ENCODE measurements around the gene CSNK1D. TPM values are rescaled to one million over a fixed set of nuclear protein-coding genes. Genes with fewer than 3 reads are reported as not detected.

CSNK1D gene
- total RNA-seq, 1 experiment from 2014 or later, result 111 TPM

GRCh38 chr17:82273327-82274133, at the start of gene CSNK1D (continued):
- TF ChIP-seq ETV6 (CRISPR knock-in tag; IDR thresholded peaks at IDR 0.05), result peak; percentile 73; the same call in 1 of the 2 replicates
- no peak for TF ChIP-seq NFATC4 (CRISPR knock-in tag; IDR thresholded peaks at IDR 0.05)
- no peak for TF ChIP-seq E2F4 (CRISPR knock-in tag; IDR thresholded peaks at IDR 0.05; ENCODE audit: borderline replicate concordance, low read depth)
- TF ChIP-seq GABPB1 (CRISPR knock-in tag; IDR thresholded peaks at IDR 0.05), result peak; percentile 60; the same call in 1 of the 2 replicates
- TF ChIP-seq NR3C1 (CRISPR knock-in tag; conservative IDR thresholded peaks at IDR 0.05; ENCODE audit: low read depth), result no peak
- no peak for TF ChIP-seq NFE2L1 (CRISPR knock-in tag; IDR thresholded peaks at IDR 0.05)
- TF ChIP-seq TP53 (CRISPR knock-in tag; IDR thresholded peaks at IDR 0.05), result peak; percentile 57; the same call in 1 of the 2 replicates
- no peak for TF ChIP-seq ZNF512 (CRISPR knock-in tag; IDR thresholded peaks at IDR 0.05; ENCODE audit: borderline replicate concordance)
- TF ChIP-seq E2F1 (CRISPR knock-in tag; IDR thresholded peaks at IDR 0.05), result no peak
- TF ChIP-seq USF2 (CRISPR knock-in tag; IDR thresholded peaks at IDR 0.05), result 0 out of 2 replicates have a peak, but pooled peaks have one; percentile 25

- CTCF ChIA-PET, result interaction anchor here (1.0 to 1.6 kb wide), 3 partner anchors 20 to 86 kb away, joined by 3 to 6 read pairs (median 3); no protein-coding TSS in a partner anchor
- Mint-ChIP-seq H3K27ac (no peak overlapping the region), H3K4me1 (peaks cover 5% of the 10 kb centered on the region), H3K36me3 (no peaks in the 10 kb centered on the region), H3K27me3 (ENCODE audit: low read depth) (no peaks in the 10 kb centered on the region), H3K4me3 (no peak overlapping the region), H3K9me3 (no peaks in the 10 kb centered on the region)
- no peak for ATAC-seq
- no peak for DNase-seq (ENCODE audit: low spot score)
- POLR2A ChIA-PET, result no interaction called here
- TF ChIP-seq ZBTB43 (CRISPR knock-in tag; IDR thresholded peaks at IDR 0.05) (no peak), ERG (CRISPR knock-in tag; IDR thresholded peaks at IDR 0.05) (no peak), ZNF512 (CRISPR knock-in tag; IDR thresholded peaks at IDR 0.05; ENCODE audit: borderline replicate concordance) (no peak), IRF2 (CRISPR knock-in tag; IDR thresholded peaks at IDR 0.05; ENCODE audit: borderline replicate concordance, low read depth) (no peak), GTF2I (CRISPR knock-in tag; conservative IDR thresholded peaks at IDR 0.05) (no peak), FOXJ3 (CRISPR knock-in tag; IDR thresholded peaks at IDR 0.05; ENCODE audit: borderline replicate concordance) (no peak), USF1 (CRISPR knock-in tag; IDR thresholded peaks at IDR 0.05) (no peak), JAZF1 (CRISPR knock-in tag; IDR thresholded peaks at IDR 0.05) (no peak), ATF1 (CRISPR knock-in tag; IDR thresholded peaks at IDR 0.05) (no peak), ATF2 (CRISPR knock-in tag; IDR thresholded peaks at IDR 0.05; ENCODE audit: borderline replicate concordance, low read depth) (no peak), ESRRA (CRISPR knock-in tag; IDR thresholded peaks at IDR 0.05; ENCODE audit: borderline replicate concordance) (no peak)
These were observed 49.3 kb upstream of the CSNK1D start for GRCh38 chr17:82322526-82323453.
